HCT116 (cell line): ENCODE measurements around the gene PROSER2.

Experiments used
- CBX3 ChIP-seq: IDR thresholded peaks from 2 replicates; pipeline ENCODE4 v1.6.1; 2012; ENCODE audit warnings: low read depth
- CTCF ChIP-seq, 3 experiments: fragments of 200-600 bp in 1 of 3; sonication (generic) in 1 of 3; IDR thresholded peaks in 2 of 3; conservative IDR thresholded peaks in 1 of 3; 2 replicates each; pipeline ENCODE4 v1.5.1; 2012 to 2017; ENCODE audit warnings: low read depth in 2 of 3, low read length in 2 of 3, antibody characterized with exemption in 1 of 3, borderline replicate concordance in 1 of 3, control low read depth in 1 of 3, mild to moderate bottlenecking in 1 of 3, mixed read lengths in 1 of 3, mixed run types in 1 of 3, moderate library complexity in 1 of 3; ENCODE audit not compliant: insufficient read depth in 1 of 3
- EGR1 ChIP-seq: IDR thresholded peaks from 2 replicates; pipeline ENCODE4 v1.6.1; 2012; ENCODE audit warnings: low read depth
- EZH2phosphoT487 ChIP-seq: fragments of 200-600 bp; IDR thresholded peaks from 2 replicates; pipeline ENCODE4 v1.6.1; 2018; ENCODE audit warnings: antibody characterized with exemption, borderline replicate concordance
- MAX ChIP-seq: IDR thresholded peaks from 2 replicates; pipeline ENCODE4 v1.6.1; 2012
- POLR2A ChIP-seq: IDR thresholded peaks from 2 replicates; pipeline ENCODE4 v1.7.0; 2011; ENCODE audit warnings: borderline replicate concordance; ENCODE audit not compliant: insufficient read depth, insufficient read length; ENCODE audit errors: extremely low read depth
- POLR2AphosphoS5 ChIP-seq: IDR thresholded peaks from 2 replicates; pipeline ENCODE4 v1.6.1; 2011; ENCODE audit warnings: mild to moderate bottlenecking, low read depth, low read length, moderate library complexity
- REST ChIP-seq: IDR thresholded peaks from 2 replicates; pipeline ENCODE4 v1.6.1; 2012; ENCODE audit warnings: low read depth
- YY1 ChIP-seq: IDR thresholded peaks from 2 replicates; pipeline ENCODE4 v1.6.1; 2011; ENCODE audit warnings: low read length, low read depth, moderate library complexity, mild to moderate bottlenecking; ENCODE audit not compliant: insufficient replicate concordance; ENCODE audit errors: extremely low read depth
- ZNF274 ChIP-seq: fragments of 200-500 bp; sonication (Bioruptor generic); IDR thresholded peaks from 2 replicates; pipeline ENCODE4 v1.6.1; 2014; ENCODE audit warnings: mild to moderate bottlenecking, low read depth, low read length, inconsistent platforms

GRCh38 chr10:11832042-11832441 lies 8.9 kb downstream of the PROSER2 start:
- no peak for TF ChIP-seq POLR2A
- TF ChIP-seq CTCF (IDR thresholded peaks at IDR 0.05 in 2 of 3, conservative IDR thresholded peaks at IDR 0.05 in 1 of 3; ENCODE audit: borderline replicate concordance in 1 of 3, insufficient read depth in 1 of 3, low read depth in 2 of 3, low read length in 2 of 3), result no peak
- TF ChIP-seq ZNF274, result no peak
- TF ChIP-seq YY1, result no peak
- TF ChIP-seq POLR2AphosphoS5, result no peak
- no peak for TF ChIP-seq REST
- no peak for TF ChIP-seq CBX3
- no peak for TF ChIP-seq EZH2phosphoT487
- TF ChIP-seq MAX, result no peak
- no peak for TF ChIP-seq EGR1
